Kidney capillary endothelial cell (primary cell): ENCODE data around the gene DKC1.

Experiments used
- DNase-seq: peaks from one replicate; pipeline ENCODE4 v3.0.0-alpha.2; 2018; ENCODE audit warnings: low spot score

The DKC1 gene

GRCh38 chrX:154737136-154737535, 25.5 kb upstream of the DKC1 start:
- DNase-seq = no peak

- peak; percentile 63 for DNase-seq
These were observed 24.5 kb upstream of the DKC1 start for GRCh38 chrX:154738011-154738738.

GRCh38 chrX:154739952-154740465, 22.7 kb upstream of the DKC1 start:
- no peak for DNase-seq

GRCh38 chrX:154742613-154743012, 20.1 kb upstream of the DKC1 start:
- DNase-seq = no peak

- peak; percentile 66 for DNase-seq
These were observed 13.8 kb upstream of the DKC1 start for GRCh38 chrX:154748712-154749339.

GRCh38 chrX:154749856-154750255, 12.8 kb upstream of the DKC1 start:
- no peak for DNase-seq

- DNase-seq = peak; percentile 21
These were observed 12.1 kb upstream of the DKC1 start, which contains the start of gene GAB3 for GRCh38 chrX:154750301-154751202. Gene GAB3 (minus strand): TSS chrX:154751077. CDS start chrX:154751025, 52 bp downstream.

- no peak for DNase-seq
These were observed 11.4 kb upstream of the DKC1 start for GRCh38 chrX:154751203-154751668.

- no peak for DNase-seq
These were observed 10.9 kb upstream of the DKC1 start for GRCh38 chrX:154751669-154752271.

- DNase-seq = no peak
These were observed 4.0 kb upstream of the DKC1 start for GRCh38 chrX:154758696-154759095.

- DNase-seq = no peak
These were observed 607 bp upstream of the DKC1 start for GRCh38 chrX:154761977-154762536.

GRCh38 chrX:154774622-154775021, 12.0 kb downstream of the DKC1 start:
- DNase-seq = no peak

- DNase-seq = no peak
These were observed 13.0 kb downstream of the DKC1 start for GRCh38 chrX:154775419-154776349.

- no peak for DNase-seq
These were observed 14.1 kb downstream of the DKC1 start for GRCh38 chrX:154776753-154777152.

- DNase-seq = no peak
These were observed 16.6 kb downstream of the DKC1 start for GRCh38 chrX:154779261-154779660.

GRCh38 chrX:154780968-154781367, 18.3 kb downstream of the DKC1 start:
- DNase-seq = no peak

- no peak for DNase-seq
These were observed 21.7 kb downstream of the DKC1 start for GRCh38 chrX:154784149-154784995.

- no peak for DNase-seq
These were observed 23.1 kb downstream of the DKC1 start for GRCh38 chrX:154785716-154786115.

- DNase-seq = no peak
These were observed 28.8 kb downstream of the DKC1 start for GRCh38 chrX:154791467-154791866.
